Measurements from ENCODE around the gene OR52E1.

- TF ChIP-seq POLR2A (IDR thresholded peaks at IDR 0.05; ENCODE audit: low read depth, low read length), result no peak
- TF ChIP-seq POLR2AphosphoS5 (IDR thresholded peaks at IDR 0.05; ENCODE audit: low read depth, low read length), result no peak
- TF ChIP-seq PAX5 (IDR thresholded peaks at IDR 0.05; ENCODE audit: insufficient read depth, low read length, severe bottlenecking), result no peak
- no peak for TF ChIP-seq TAF1 (IDR thresholded peaks at IDR 0.05; ENCODE audit: low read depth, low read length)
These were observed at the start of gene OR52E1 for GRCh38 chr11:5069272-5069671.
